Mesenchymal stem cell (in vitro differentiated cells and primary cell): Measurements from ENCODE around the gene RPL36.

Experiments used
- DNase-seq: peaks from one replicate; pipeline ENCODE4 v3.0.0-alpha.2; 2013
- H2AFZ ChIP-seq: one replicate; pipeline ENCODE4 v1.6.1; 2013; ENCODE audit warnings: low read depth, mild to moderate bottlenecking, control low read depth, inconsistent platforms, low read length, moderate library complexity
- H2AK5ac ChIP-seq: 2 replicates; pipeline ENCODE4 v1.6.1; 2013; ENCODE audit warnings: low read length, moderate library complexity, mild to moderate bottlenecking, inconsistent platforms; ENCODE audit not compliant: severe bottlenecking
- H2BK120ac ChIP-seq: one replicate; pipeline ENCODE4 v1.6.1; 2013; ENCODE audit warnings: low read depth, mild to moderate bottlenecking, inconsistent platforms, low read length, moderate library complexity
- H2BK12ac ChIP-seq, 2 experiments: one replicate each; pipeline ENCODE4 v1.6.1; 2013; ENCODE audit warnings: inconsistent platforms in 2 of 2, low read length in 2 of 2, mild to moderate bottlenecking in 2 of 2, moderate library complexity in 2 of 2, control low read depth in 1 of 2
- H2BK15ac ChIP-seq: one replicate; pipeline ENCODE4 v1.6.1; 2013; ENCODE audit warnings: mild to moderate bottlenecking, low read depth, inconsistent platforms; ENCODE audit not compliant: poor library complexity, severe bottlenecking
- H2BK5ac ChIP-seq: 2 replicates; pipeline ENCODE4 v1.6.1; 2013; ENCODE audit warnings: low read depth, mild to moderate bottlenecking, low read length, control low read depth, inconsistent platforms; ENCODE audit not compliant: poor library complexity, severe bottlenecking
- H3K14ac ChIP-seq, 2 experiments: one replicate each; pipeline ENCODE4 v1.6.1; 2013; ENCODE audit warnings: inconsistent platforms in 2 of 2, low read length in 2 of 2, control low read depth in 1 of 2, mild to moderate bottlenecking in 1 of 2, moderate library complexity in 1 of 2
- H3K18ac ChIP-seq, 2 experiments: one replicate each; pipeline ENCODE4 v1.6.1; 2013; ENCODE audit warnings: inconsistent platforms in 2 of 2, low read length in 2 of 2, control low read depth in 1 of 2, low read depth in 1 of 2, mild to moderate bottlenecking in 1 of 2
- H3K23ac ChIP-seq, 2 experiments: one replicate each; pipeline ENCODE4 v1.6.1; 2013; ENCODE audit warnings: inconsistent platforms in 2 of 2, low read length in 2 of 2, mild to moderate bottlenecking in 2 of 2, moderate library complexity in 2 of 2, control low read depth in 1 of 2
- H3K27ac ChIP-seq: 2 replicates; pipeline ENCODE4 v1.5.1; 2013; ENCODE audit warnings: mild to moderate bottlenecking, moderate library complexity, low read length, control low read depth, inconsistent platforms; ENCODE audit not compliant: poor library complexity, severe bottlenecking
- H3K27me3 ChIP-seq, 2 experiments: 2 replicates each; pipeline versions ENCODE4 v1.6.1 to v1.7.0; 2013; ENCODE audit warnings: low read length in 2 of 2, mild to moderate bottlenecking in 2 of 2, moderate library complexity in 2 of 2, control low read depth in 1 of 2, inconsistent platforms in 1 of 2; ENCODE audit not compliant: control insufficient read depth in 1 of 2, insufficient read depth in 1 of 2
- H3K36me3 ChIP-seq, 2 experiments: 2 replicates each; pipeline versions ENCODE4 v1.6.1 to v1.7.0; 2013; ENCODE audit warnings: low read length in 2 of 2, control low read depth in 1 of 2, inconsistent platforms in 1 of 2, low read depth in 1 of 2, mild to moderate bottlenecking in 1 of 2; ENCODE audit not compliant: insufficient read depth in 2 of 2, control insufficient read depth in 1 of 2
- H3K4ac ChIP-seq, 2 experiments: one replicate each; pipeline ENCODE4 v1.6.1; 2013; ENCODE audit warnings: inconsistent platforms in 2 of 2, low read length in 2 of 2, mild to moderate bottlenecking in 2 of 2, moderate library complexity in 2 of 2, control low read depth in 1 of 2, low read depth in 1 of 2
- H3K4me1 ChIP-seq: 2 replicates; pipeline ENCODE4 v1.6.1; 2013; ENCODE audit warnings: low read depth, low read length, control low read depth; ENCODE audit not compliant: control insufficient read depth, insufficient read depth
- H3K4me2 ChIP-seq: 2 replicates; pipeline ENCODE4 v1.6.1; 2013; ENCODE audit warnings: low read length, mild to moderate bottlenecking, inconsistent platforms; ENCODE audit not compliant: poor library complexity, severe bottlenecking
- H3K4me3 ChIP-seq, 2 experiments: 2 replicates each; pipeline versions ENCODE4 v1.5.1 to v1.7.0; 2013; ENCODE audit warnings: low read length in 2 of 2, mild to moderate bottlenecking in 2 of 2, control low read depth in 1 of 2, low read depth in 1 of 2; ENCODE audit not compliant: insufficient read depth in 1 of 2
- H3K79me1 ChIP-seq: replicated peaks from 2 replicates; pipeline ENCODE4 v1.6.1; 2013; ENCODE audit warnings: mild to moderate bottlenecking, control low read depth, low read length, inconsistent platforms; ENCODE audit not compliant: poor library complexity, severe bottlenecking
- H3K9ac ChIP-seq: 2 replicates; pipeline ENCODE4 v1.7.0; 2013; ENCODE audit warnings: mild to moderate bottlenecking, low read length, moderate library complexity
- H3K9me3 ChIP-seq: 2 replicates; pipeline ENCODE4 v1.7.0; 2013; ENCODE audit warnings: mild to moderate bottlenecking, low read length; ENCODE audit not compliant: control insufficient read depth
- H4K8ac ChIP-seq: one replicate; pipeline ENCODE4 v1.6.1; 2013; ENCODE audit warnings: inconsistent platforms, mild to moderate bottlenecking, low read length, moderate library complexity
- H4K91ac ChIP-seq: one replicate; pipeline ENCODE4 v1.6.1; 2013; ENCODE audit warnings: mild to moderate bottlenecking, low read length, inconsistent platforms
- WGBS: methylation state at CpG from one replicate; pipeline ENCODE4 v1.1.7; 2013; ENCODE audit warnings: mixed read lengths; 5-methylcytosine and 5-hydroxymethylcytosine counted together

The RPL36 gene

DNA sequence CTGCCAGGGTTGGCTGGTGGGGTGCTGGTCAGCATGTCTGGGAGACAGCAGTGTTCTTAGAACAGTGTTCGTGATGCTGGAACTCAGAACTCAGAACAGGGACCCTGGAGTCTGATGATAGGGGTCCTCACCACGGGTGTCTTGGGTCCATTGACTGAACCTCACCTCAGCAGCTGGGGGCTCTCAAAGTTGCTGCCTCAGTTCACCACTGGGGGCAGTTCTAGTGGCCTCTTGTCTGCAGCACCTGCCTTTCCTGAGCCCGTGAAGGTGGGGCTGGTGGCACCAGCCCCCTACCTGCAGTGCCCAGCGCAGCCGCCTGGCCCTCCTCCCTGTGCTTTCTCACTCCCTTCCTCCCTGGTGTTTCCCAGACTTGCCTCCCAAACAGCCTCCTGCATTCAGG is 38.7 kb upstream of the RPL36 start:
- no peak overlapping the region for H3K4me3 ChIP-seq
- H3K4me1 ChIP-seq = peaks cover 1% of the 10 kb centered on the region
- 97% methylated on average over 5 of the region's 5 CpGs for WGBS
- H4K91ac ChIP-seq = no peak overlapping the region
- H2BK15ac ChIP-seq = no peak overlapping the region
- no peak overlapping the region for H3K18ac ChIP-seq
- no peak overlapping the region for H3K23ac ChIP-seq
- peaks cover 48% of the 10 kb centered on the region for H3K79me1 ChIP-seq
- no peak overlapping the region for H2AK5ac ChIP-seq
- no peak overlapping the region for H3K14ac ChIP-seq
- H3K27ac ChIP-seq = no peak overlapping the region
- H3K36me3 ChIP-seq = peaks cover 72 to 89% of the 10 kb centered on the region in 2 experiments
- no peak overlapping the region for H3K9ac ChIP-seq
- no peak overlapping the region for H2BK5ac ChIP-seq
- no peak overlapping the region for H3K4me2 ChIP-seq
- no peak overlapping the region for H2BK12ac ChIP-seq
- no peaks in the 10 kb centered on the region for H3K27me3 ChIP-seq
- DNase-seq = no peak
- no peak overlapping the region for H4K8ac ChIP-seq
- H2BK120ac ChIP-seq = no peak overlapping the region
- no peaks in the 10 kb centered on the region for H3K9me3 ChIP-seq
- no peak overlapping the region for H3K4ac ChIP-seq
- H2AFZ ChIP-seq = no peak overlapping the region

DNA sequence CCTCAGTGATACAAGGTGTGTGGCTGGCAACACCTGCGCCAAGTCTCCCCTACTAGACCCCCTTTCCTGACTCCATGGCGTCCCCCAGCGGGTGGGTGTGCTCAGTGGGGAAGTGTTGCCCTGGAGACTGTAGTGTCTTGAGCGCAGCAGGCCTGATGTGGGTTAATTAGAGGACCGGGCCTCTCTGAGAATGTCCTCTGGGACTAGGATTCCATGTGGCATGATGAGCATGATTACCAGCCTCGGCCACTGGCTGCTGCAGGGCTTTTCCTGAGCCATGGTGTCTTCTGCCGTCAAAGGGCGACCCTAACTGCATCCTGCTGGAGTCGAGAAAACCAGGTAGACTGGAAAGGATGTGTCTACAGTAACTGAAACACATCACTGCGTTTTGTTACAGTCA is 37.8 kb upstream of the RPL36 start:
- Histone ChIP-seq H3K9me3 (no peaks in the 10 kb centered on the region), H3K4me3 (no peak overlapping the region), H3K4me2 (no peak overlapping the region), H4K91ac (no peak overlapping the region), H3K18ac (no peak overlapping the region), H2BK120ac (no peak overlapping the region), H3K36me3 (peaks cover 73 to 85% of the 10 kb centered on the region in 2 experiments), H2BK15ac (no peak overlapping the region), H2AK5ac (no peak overlapping the region), H3K23ac (no peak overlapping the region), H2AFZ (no peak overlapping the region), H4K8ac (no peak overlapping the region), H3K4me1 (no peaks in the 10 kb centered on the region), H3K9ac (no peak overlapping the region), H3K14ac (no peak overlapping the region), H3K79me1 (peaks cover 45% of the 10 kb centered on the region), H2BK12ac (no peak overlapping the region), H3K4ac (no peak overlapping the region), H3K27me3 (no peaks in the 10 kb centered on the region), H2BK5ac (no peak overlapping the region), H3K27ac (no peak overlapping the region)
- DNase-seq = no peak
- 97% methylated on average over 10 of the region's 10 CpGs for WGBS

DNA sequence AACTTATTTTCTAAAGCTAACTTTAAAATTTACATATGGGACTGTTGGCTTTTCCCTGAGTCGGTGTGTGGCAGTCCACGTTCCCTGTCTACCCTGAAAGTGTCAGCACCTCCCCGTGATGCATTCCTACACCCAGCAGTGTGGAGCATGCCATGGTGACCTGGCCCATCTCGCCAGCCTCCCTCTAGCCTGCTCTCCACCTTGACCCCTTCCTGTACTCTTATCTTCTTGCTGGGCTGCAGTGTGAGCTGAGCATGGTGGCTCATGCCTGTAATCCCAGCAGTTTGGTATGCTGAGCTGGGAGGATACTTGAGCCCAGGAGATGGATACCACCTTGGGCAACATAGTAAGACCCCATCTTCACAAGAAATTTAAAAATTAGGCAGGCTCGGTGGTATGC is 35.2 kb upstream of the RPL36 start:
- Histone ChIP-seq H3K4me3 (no peak overlapping the region), H2BK5ac (no peak overlapping the region), H2AK5ac (no peak overlapping the region), H3K79me1 (peaks cover 45% of the 10 kb centered on the region), H3K4ac (no peak overlapping the region), H3K4me2 (no peak overlapping the region), H3K23ac (no peak overlapping the region), H3K27ac (no peak overlapping the region), H3K9me3 (no peaks in the 10 kb centered on the region), H2AFZ (no peak overlapping the region), H3K9ac (no peak overlapping the region), H3K14ac (no peak overlapping the region), H2BK12ac (no peak overlapping the region), H3K27me3 (no peaks in the 10 kb centered on the region), H3K18ac (no peak overlapping the region), H3K36me3 (peaks cover 86 to 90% of the 10 kb centered on the region in 2 experiments), H2BK15ac (no peak overlapping the region), H4K91ac (peak overlapping the region; percentile 59), H3K4me1 (no peaks in the 10 kb centered on the region), H4K8ac (peak overlapping the region; percentile 81), H2BK120ac (no peak overlapping the region)
- DNase-seq = no peak
- WGBS = 93% methylated on average over 4 of the region's 5 CpGs

DNA sequence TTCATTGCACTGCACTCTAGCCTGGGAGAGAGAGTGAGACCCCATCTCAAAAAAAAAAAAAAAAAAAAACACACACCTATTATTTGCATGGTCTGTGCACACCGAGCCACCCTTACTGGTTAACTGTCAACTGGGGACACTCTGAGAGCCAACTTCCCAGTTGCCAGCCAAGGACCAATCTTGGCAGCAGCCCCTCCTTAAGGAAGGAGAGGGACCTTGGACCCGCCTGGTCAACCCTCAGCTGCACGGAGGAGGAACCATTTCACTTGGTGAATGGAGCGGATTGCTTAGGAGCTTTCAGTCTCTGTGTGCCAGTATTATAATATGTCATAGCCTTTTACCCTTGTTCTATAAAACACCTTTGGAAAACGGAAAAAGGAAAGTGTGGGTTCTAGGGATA is 34.7 kb upstream of the RPL36 start:
- no peak overlapping the region for H3K4ac ChIP-seq
- H2AFZ ChIP-seq = no peak overlapping the region
- H3K27me3 ChIP-seq = no peaks in the 10 kb centered on the region
- no peak overlapping the region for H4K8ac ChIP-seq
- no peaks in the 10 kb centered on the region for H3K9me3 ChIP-seq
- no peak overlapping the region for H3K9ac ChIP-seq
- H3K18ac ChIP-seq = no peak overlapping the region
- no peak for DNase-seq
- WGBS = 98% methylated on average over 2 of the region's 5 CpGs
- no peak overlapping the region for H3K4me3 ChIP-seq
- H2BK15ac ChIP-seq = no peak overlapping the region
- no peak overlapping the region for H3K23ac ChIP-seq
- no peak overlapping the region for H3K14ac ChIP-seq
- peaks cover 45% of the 10 kb centered on the region for H3K79me1 ChIP-seq
- no peak overlapping the region for H3K27ac ChIP-seq
- peaks cover 85 to 87% of the 10 kb centered on the region in 2 experiments for H3K36me3 ChIP-seq
- H2BK120ac ChIP-seq = no peak overlapping the region
- H3K4me1 ChIP-seq = no peaks in the 10 kb centered on the region
- no peak overlapping the region for H2BK12ac ChIP-seq
- no peak overlapping the region for H2AK5ac ChIP-seq
- no peak overlapping the region for H3K4me2 ChIP-seq
- H2BK5ac ChIP-seq = no peak overlapping the region
- H4K91ac ChIP-seq = no peak overlapping the region
